Melanocyte of skin (primary cell): ENCODE data around the gene PRIMA1. TPM values are rescaled to one million over a fixed set of nuclear protein-coding genes. Genes with fewer than 3 reads are reported as not detected.

Source experiments
- total RNA-seq, 2 donors: library from RNA; depleted of rRNA; stranded (reverse); fragments of >200 nt; gene quantifications; 2 replicates each; pipeline ENCODE4 v1.2.3, GENCODE V29; 2012

Gene PRIMA1
- not detected for total RNA-seq

DNA sequence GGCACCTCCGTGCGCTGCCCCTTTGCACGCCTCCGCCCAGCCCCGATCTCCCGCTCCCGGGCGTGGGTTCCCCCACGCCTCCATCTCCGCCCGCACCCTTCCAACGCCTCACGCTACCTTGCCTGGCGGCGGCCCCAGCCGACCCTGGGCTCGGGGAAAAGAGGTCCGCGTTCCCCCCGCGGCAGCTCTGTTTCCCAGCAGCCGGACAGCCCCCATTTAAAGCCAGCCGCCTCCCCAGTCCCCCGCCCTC lies at the start of gene PRIMA1:
TSS of gene PRIMA1 (minus strand) at position 193 of the 250 bp plus-strand sequence. CDS start 767 bp downstream, outside the sequence.

Other genes starting within 250 kb of the PRIMA1 start
- not detected for gene FAM181A, start 138.9 kb upstream of the PRIMA1 start, total RNA-seq
- 1 to 10 TPM; 1.7 to 3.1 TPM for gene ASB2, start 188.1 kb upstream of the PRIMA1 start, total RNA-seq
- not detected for gene CCDC197, start 208.8 kb upstream of the PRIMA1 start, total RNA-seq
- gene OTUB2, start 237.9 kb upstream of the PRIMA1 start, total RNA-seq, result 1 to 10 TPM; 1.3 to 2.4 TPM